Ishikawa (cell line): ENCODE results near the gene PCDH9.

Experiments used
- CEBPB ChIP-seq: IDR thresholded peaks from 2 replicates; pipeline ENCODE4 v1.6.1; 2012
- EGR1 ChIP-seq: IDR thresholded peaks from 2 replicates; pipeline ENCODE4 v1.6.1; 2012
- EP300 ChIP-seq: IDR thresholded peaks from 2 replicates; pipeline ENCODE4 v1.6.1; 2012; ENCODE audit warnings: borderline replicate concordance
- FOXM1 ChIP-seq: IDR thresholded peaks from 2 replicates; pipeline ENCODE4 v1.6.1; 2012; ENCODE audit warnings: low read depth, borderline replicate concordance
- NFIC ChIP-seq: IDR thresholded peaks from 2 replicates; pipeline ENCODE4 v1.6.1; 2012
- TAF1 ChIP-seq: IDR thresholded peaks from 2 replicates; pipeline ENCODE4 v1.6.1; 2012; ENCODE audit warnings: low read depth, mild to moderate bottlenecking
- YY1 ChIP-seq: IDR thresholded peaks from 2 replicates; pipeline ENCODE4 v1.6.1; 2012; ENCODE audit warnings: low read depth
- TF ChIP-seq, protein P1 (sequence below): IDR thresholded peaks from 2 replicates; pipeline ENCODE4 v1.6.1; 2012
- TF ChIP-seq, protein P2 (sequence below): IDR thresholded peaks from 2 replicates; pipeline ENCODE4 v1.6.1; 2012
- TF ChIP-seq, protein P3 (sequence below): IDR thresholded peaks from 2 replicates; pipeline ENCODE4 v1.6.1; 2012; ENCODE audit warnings: low read depth, mild to moderate bottlenecking

DNA sequence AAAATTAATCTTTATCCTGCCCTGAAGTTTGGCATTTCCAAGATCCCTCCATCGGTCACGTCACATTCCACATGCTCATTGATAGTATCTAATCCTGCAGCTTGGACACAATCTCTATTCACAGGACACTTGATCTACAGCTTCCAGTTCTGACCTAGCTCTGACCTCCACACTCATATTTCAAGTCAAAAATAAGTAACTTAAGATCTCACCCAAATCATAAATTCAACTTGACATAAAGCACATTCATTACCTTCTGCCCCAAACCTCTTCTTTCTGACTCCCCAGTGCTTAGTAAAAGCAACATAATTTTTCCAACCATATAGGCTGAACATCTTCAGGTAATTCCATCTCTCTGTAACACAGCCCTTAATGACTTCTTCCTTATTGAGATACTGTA is 880.2 kb downstream of the PCDH9 start:
- TF ChIP-seq, protein P1, sequence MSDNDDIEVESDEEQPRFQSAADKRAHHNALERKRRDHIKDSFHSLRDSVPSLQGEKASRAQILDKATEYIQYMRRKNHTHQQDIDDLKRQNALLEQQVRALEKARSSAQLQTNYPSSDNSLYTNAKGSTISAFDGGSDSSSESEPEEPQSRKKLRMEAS = no peak
- TF ChIP-seq EP300 (no peak), NFIC (no peak), TAF1 (no peak), FOXM1 (no peak), CEBPB (no peak), EGR1 (no peak), YY1 (no peak)
- TF ChIP-seq, protein P2, sequence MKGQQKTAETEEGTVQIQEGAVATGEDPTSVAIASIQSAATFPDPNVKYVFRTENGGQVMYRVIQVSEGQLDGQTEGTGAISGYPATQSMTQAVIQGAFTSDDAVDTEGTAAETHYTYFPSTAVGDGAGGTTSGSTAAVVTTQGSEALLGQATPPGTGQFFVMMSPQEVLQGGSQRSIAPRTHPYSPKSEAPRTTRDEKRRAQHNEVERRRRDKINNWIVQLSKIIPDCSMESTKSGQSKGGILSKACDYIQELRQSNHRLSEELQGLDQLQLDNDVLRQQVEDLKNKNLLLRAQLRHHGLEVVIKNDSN = no peak
- TF ChIP-seq, protein P3, sequence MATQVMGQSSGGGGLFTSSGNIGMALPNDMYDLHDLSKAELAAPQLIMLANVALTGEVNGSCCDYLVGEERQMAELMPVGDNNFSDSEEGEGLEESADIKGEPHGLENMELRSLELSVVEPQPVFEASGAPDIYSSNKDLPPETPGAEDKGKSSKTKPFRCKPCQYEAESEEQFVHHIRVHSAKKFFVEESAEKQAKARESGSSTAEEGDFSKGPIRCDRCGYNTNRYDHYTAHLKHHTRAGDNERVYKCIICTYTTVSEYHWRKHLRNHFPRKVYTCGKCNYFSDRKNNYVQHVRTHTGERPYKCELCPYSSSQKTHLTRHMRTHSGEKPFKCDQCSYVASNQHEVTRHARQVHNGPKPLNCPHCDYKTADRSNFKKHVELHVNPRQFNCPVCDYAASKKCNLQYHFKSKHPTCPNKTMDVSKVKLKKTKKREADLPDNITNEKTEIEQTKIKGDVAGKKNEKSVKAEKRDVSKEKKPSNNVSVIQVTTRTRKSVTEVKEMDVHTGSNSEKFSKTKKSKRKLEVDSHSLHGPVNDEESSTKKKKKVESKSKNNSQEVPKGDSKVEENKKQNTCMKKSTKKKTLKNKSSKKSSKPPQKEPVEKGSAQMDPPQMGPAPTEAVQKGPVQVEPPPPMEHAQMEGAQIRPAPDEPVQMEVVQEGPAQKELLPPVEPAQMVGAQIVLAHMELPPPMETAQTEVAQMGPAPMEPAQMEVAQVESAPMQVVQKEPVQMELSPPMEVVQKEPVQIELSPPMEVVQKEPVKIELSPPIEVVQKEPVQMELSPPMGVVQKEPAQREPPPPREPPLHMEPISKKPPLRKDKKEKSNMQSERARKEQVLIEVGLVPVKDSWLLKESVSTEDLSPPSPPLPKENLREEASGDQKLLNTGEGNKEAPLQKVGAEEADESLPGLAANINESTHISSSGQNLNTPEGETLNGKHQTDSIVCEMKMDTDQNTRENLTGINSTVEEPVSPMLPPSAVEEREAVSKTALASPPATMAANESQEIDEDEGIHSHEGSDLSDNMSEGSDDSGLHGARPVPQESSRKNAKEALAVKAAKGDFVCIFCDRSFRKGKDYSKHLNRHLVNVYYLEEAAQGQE = no peak
